Vagina (tissue), 2 donors: ENCODE data around the gene FAM110C. TPM values are rescaled to one million over a fixed set of nuclear protein-coding genes. Genes with fewer than 3 reads are reported as not detected.

Experiments used
- DNase-seq, 2 donors: peaks; one replicate each; pipeline ENCODE4 v3.0.0-alpha.2; 2017; ENCODE audit errors: extremely low spot score in 2 of 2
- H3K27ac ChIP-seq: fragments of 200-600 bp; sonication (generic); one replicate; pipeline ENCODE4 v1.5.1; 2019
- H3K27me3 ChIP-seq: fragments of 200-600 bp; sonication (generic); one replicate; pipeline ENCODE4 v1.5.1; 2019
- H3K36me3 ChIP-seq, 2 donors: fragments of 200-600 bp; sonication (generic); one replicate each; pipeline ENCODE4 v1.5.1; 2017 to 2019
- H3K4me1 ChIP-seq: fragments of 200-600 bp; sonication (generic); one replicate; pipeline ENCODE4 v1.5.1; 2019
- H3K4me3 ChIP-seq, 2 donors: fragments of 200-600 bp; sonication (generic); 1 replicate in 1 of 2; 2 replicates in 1 of 2; pipeline ENCODE4 v1.5.1; 2016 to 2019
- H3K9me3 ChIP-seq: fragments of 200-600 bp; sonication (generic); one replicate; pipeline ENCODE4 v1.5.1; 2019
- CTCF ChIP-seq, 3 experiments: fragments of 450-650 bp in 2 of 3; fragments of 200-600 bp in 1 of 3; sonication (generic) in 1 of 3; IDR thresholded peaks; one replicate each; pipeline ENCODE4 v1.5.1; 2017 to 2019; ENCODE audit warnings: antibody characterized with exemption in 3 of 3, mild to moderate bottlenecking in 2 of 3, moderate library complexity in 2 of 3
- POLR2A ChIP-seq, 2 donors: fragments of 450-650 bp; IDR thresholded peaks; one replicate each; pipeline ENCODE4 v1.6.1; 2017; ENCODE audit warnings: antibody characterized with exemption in 2 of 2, mild to moderate bottlenecking in 2 of 2, moderate library complexity in 2 of 2
- POLR2AphosphoS5 ChIP-seq, 2 donors: sonication (generic); formaldehyde crosslinking; IDR thresholded peaks; one replicate each; pipeline ENCODE4 v1.9.0; 2017; ENCODE audit warnings: antibody characterized with exemption in 2 of 2, mild to moderate bottlenecking in 2 of 2, low read depth in 1 of 2; ENCODE audit not compliant: insufficient read depth in 1 of 2
- intact Hi-C: fragments of 100-400 bp; cut with DNase I; formaldehyde crosslinking; loops from one replicate; pipeline ENCODE4 v1.15.1; 2023
- total RNA-seq: library from RNA; depleted of rRNA; stranded (reverse); fragments of >200 nt; gene quantifications from one replicate; pipeline ENCODE4 v1.2.3, GENCODE V29; 2016

Gene FAM110C
- total RNA-seq, 1 donor from 2014 or later, result 27.3 TPM

- H3K4me3 ChIP-seq, result peak overlapping the region; percentile 55 to 58
- intact Hi-C loops, result no loop called here
- no peaks in the 10 kb centered on the region for H3K36me3 ChIP-seq
- no peaks in the 10 kb centered on the region for H3K27me3 ChIP-seq
- H3K4me1 ChIP-seq, result peaks cover 9% of the 10 kb centered on the region
- H3K27ac ChIP-seq, result peak overlapping the region; percentile 82
- H3K9me3 ChIP-seq, result no peaks in the 10 kb centered on the region
- DNase-seq, result no peak
- TF ChIP-seq CTCF (IDR thresholded peaks at IDR 0.05) (no peak), POLR2AphosphoS5 (IDR thresholded peaks at IDR 0.05; ENCODE audit: insufficient read depth in 1 of 2, low read depth in 1 of 2) (no peak), POLR2A (IDR thresholded peaks at IDR 0.05) (no peak)
Observed at GRCh38 chr2:47346-47725, 1.0 kb upstream of the FAM110C start.

- no peaks in the 10 kb centered on the region for H3K27me3 ChIP-seq
- H3K36me3 ChIP-seq, result no peaks in the 10 kb centered on the region
- H3K27ac ChIP-seq, result peak overlapping the region; percentile 82
- H3K4me3 ChIP-seq, result peak overlapping the region; percentile 55 to 58
- intact Hi-C loops, result no loop called here
- no peak for TF ChIP-seq POLR2A (IDR thresholded peaks at IDR 0.05)
- TF ChIP-seq POLR2AphosphoS5 (IDR thresholded peaks at IDR 0.05; ENCODE audit: insufficient read depth in 1 of 2, low read depth in 1 of 2), result no peak
- TF ChIP-seq CTCF (IDR thresholded peaks at IDR 0.05), result no peak
- DNase-seq, result no peak
- peaks cover 9% of the 10 kb centered on the region for H3K4me1 ChIP-seq
- H3K9me3 ChIP-seq, result no peaks in the 10 kb centered on the region
Observed at GRCh38 chr2:46131-46470, 204 bp downstream of the FAM110C start.

GRCh38 chr2:45342-46130 lies 769 bp downstream of the FAM110C start:
- Histone ChIP-seq H3K4me3 (peak overlapping the region; percentile 55 to 58), H3K4me1 (peaks cover 9% of the 10 kb centered on the region), H3K36me3 (no peaks in the 10 kb centered on the region), H3K27ac (peak overlapping the region; percentile 82), H3K9me3 (no peaks in the 10 kb centered on the region), H3K27me3 (no peaks in the 10 kb centered on the region)
- no peak for TF ChIP-seq POLR2AphosphoS5 (IDR thresholded peaks at IDR 0.05; ENCODE audit: insufficient read depth in 1 of 2, low read depth in 1 of 2)
- TF ChIP-seq CTCF (IDR thresholded peaks at IDR 0.05), result no peak
- TF ChIP-seq POLR2A (IDR thresholded peaks at IDR 0.05), result no peak
- intact Hi-C loops, result no loop called here
- no peak for DNase-seq

- H3K27ac ChIP-seq, result peak overlapping the region; percentile 82
- intact Hi-C loops, result no loop called here
Observed at GRCh38 chr2:44748-45341, 1.5 kb downstream of the FAM110C start.

More at GRCh38 chr2:44748-45341, 1.5 kb downstream of the FAM110C start:
- H3K36me3 ChIP-seq, result no peaks in the 10 kb centered on the region
- H3K9me3 ChIP-seq, result no peaks in the 10 kb centered on the region
- H3K4me3 ChIP-seq, result peak overlapping the region; percentile 55 to 58
- no peak for TF ChIP-seq POLR2AphosphoS5 (IDR thresholded peaks at IDR 0.05; ENCODE audit: insufficient read depth in 1 of 2, low read depth in 1 of 2)
- TF ChIP-seq POLR2A (IDR thresholded peaks at IDR 0.05), result no peak
- TF ChIP-seq CTCF (IDR thresholded peaks at IDR 0.05), result no peak
- peaks cover 9% of the 10 kb centered on the region for H3K4me1 ChIP-seq
- H3K27me3 ChIP-seq, result no peaks in the 10 kb centered on the region
- DNase-seq, result no peak
